Measurements from ENCODE around the gene RSU1.
"Not testable (repeated sequence)": the region's sequence is repeated elsewhere in the genome, so short reads cannot be mapped to it uniquely, and the experiment has no call there.

The RSU1 gene

DNA sequence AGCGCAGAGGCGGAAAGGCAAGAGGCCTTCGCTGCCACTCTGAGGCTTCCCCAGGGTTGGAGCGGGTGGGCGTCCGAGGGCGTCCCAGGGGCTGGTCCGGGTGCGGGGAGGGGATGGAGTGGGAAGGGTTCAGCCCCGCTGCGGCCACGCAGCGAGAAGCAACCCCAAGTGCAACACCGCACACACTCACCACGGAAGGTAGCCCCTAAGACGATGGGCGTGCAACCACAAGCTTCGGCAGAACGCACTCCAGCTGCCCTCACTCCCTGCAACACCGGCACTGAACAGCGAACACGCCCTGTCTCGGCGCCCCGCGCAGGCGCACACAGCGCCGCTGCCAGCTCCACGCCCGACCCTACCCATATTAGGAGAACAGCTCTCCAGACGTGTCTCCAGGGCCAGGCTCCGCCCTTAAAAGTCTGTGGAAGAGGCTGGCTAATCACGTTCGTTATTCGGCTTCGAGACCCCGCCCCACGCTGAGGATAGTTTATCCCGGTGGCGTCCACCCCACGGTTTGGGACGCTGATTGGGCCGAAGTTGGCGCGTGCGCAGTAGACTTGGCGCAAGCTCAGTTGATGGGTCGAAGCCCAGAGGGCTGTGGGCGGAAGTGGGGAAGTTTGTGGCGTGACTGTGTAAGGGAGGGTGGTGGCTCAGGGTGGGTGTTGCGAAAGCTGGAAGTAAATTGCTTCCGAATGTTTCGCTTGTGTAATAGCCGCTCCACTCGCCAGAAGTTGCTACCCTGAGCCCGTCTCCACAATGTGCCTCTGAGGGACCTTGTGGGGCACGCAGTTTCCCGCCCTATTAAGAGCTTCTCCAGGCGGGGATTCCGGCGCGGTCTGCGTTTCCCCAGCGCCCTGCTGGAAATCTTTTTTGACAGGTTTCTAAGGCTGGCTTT is at the start of gene RSU1:
TSS of gene RSU1 (minus strand) at position 300 of the 895 bp plus-strand sequence. CDS start 343 bp downstream, outside the sequence.
- DNase-seq, result peak; percentile 94 to 100 (median 99)

DNA sequence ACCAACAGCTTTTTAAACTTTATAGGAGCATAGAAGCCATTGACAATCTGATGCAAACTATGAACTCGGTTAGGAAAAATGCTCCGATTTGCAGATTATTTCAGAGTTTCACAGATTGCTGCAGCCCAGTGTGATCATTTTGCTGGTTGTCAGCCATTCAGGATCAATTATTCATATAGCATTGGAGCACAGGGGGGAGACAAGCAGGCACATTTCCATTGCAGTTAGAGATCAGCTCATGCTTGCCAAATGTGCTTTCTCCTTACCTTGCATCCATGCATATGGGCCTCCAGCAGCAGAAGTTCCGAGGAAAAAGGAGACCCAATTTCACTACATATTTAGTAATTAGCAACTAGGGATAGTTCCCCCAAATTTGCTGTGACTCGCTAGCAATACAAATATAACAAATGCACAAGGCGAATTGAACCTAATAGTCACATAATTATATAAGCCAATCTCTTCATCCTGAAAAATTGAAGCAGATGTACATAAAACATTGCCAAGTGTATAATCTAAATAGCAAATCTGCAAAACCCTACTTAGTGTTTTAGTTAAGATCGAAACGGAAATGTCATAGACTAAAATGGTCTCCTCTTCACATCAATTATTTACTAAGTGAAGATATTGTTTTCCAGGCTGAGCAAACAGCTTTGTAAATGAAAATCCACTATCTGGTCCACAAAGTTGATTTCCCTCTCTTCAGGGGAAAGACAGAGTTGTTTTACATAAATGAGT is 49.5 kb upstream of the RSU1 start:
- no peak for DNase-seq

DNA sequence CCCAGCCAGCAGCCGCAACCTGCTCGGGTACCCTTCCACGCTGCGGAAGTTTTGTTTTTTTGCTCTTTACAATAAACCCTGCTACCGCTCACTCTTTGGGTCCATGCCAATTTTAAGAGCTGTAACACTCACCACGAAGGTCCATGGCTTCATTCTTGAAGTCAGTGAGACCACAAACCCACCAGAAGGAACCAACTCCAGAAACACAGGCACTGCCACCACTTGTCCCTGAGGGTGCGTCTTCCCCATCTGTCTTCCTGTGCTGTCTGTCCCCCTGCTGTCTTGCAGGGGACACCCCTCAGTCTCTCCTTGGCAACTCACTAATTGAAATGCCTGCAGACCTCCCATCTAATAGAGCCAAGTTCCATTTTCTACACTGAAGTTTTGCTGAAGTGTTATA is 48.5 kb upstream of the RSU1 start:
- DNase-seq, result no peak

DNA sequence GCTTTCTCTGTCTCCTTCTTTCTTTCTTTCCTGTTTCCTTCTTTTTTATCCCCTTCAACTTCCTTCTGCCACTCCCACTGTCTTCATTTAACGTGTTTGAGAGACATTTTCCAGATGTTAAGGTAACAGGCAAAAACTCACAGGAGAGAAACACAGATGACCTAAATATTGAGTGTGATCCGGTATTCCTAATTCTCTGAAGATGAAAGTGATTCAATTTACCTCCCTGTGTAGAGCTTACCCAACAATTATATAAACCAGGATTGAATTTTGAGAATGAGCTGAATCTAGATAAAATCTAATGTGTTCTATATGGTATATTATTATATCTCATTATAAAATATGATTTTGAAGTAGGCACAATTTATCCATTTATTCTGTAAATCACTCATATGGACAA is 46.5 kb upstream of the RSU1 start:
- no peak for DNase-seq

DNA sequence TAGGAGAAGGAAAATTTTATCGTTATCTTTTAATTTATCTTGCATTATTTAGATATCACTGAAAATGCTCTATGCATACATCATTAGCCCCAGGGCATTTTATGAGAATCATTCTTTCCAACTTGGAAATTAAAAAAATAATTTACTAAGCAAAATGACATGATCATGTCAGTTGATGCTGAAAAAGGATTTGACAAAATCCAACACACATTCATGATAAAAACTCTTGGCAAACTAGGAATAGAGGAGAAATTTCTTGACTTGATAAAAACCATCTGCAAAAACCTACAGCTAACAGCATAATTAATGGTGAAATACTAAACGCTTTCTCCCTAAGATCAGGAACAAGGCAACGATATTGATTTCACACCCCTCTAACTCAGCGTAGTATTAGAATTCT is 40.2 kb upstream of the RSU1 start:
- no peak for DNase-seq

DNA sequence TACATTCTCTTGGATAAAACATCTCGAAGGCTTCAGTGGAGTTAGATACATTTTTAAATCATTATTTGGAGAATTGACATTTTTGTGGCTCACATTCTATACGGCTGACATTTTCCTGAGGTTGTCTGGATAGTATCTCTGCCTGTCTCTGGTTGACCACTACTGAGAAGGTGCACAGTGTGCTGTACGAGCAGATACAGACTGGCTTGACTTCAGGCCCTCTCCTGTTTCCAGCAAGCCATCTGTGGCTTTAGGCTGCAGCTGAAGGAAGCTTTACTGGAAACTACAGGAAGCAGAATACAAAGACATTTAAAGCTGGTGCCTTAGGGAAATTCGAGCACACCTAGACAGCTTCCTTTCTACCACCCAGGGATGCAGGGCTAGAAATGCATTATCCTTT is 39.3 kb upstream of the RSU1 start:
- no peak for DNase-seq

DNA sequence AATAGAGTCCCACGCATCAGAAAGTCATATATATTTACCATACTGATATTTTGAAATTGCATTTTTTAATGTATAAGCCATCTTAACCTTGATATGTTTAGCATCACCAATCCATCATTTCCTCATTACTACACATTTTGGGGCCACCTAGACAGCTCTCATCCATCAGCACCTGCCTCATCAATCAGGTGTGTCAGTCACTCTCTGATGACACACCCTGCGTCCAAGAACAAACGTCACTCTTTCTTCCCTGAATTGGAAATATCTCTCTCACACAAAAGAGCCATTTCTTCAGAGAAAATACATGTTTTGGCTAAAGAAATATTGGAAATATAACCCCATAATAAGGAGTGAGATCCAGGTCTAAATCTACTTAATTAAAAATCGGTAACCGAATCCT is 38.9 kb upstream of the RSU1 start:
- DNase-seq, result no peak

DNA sequence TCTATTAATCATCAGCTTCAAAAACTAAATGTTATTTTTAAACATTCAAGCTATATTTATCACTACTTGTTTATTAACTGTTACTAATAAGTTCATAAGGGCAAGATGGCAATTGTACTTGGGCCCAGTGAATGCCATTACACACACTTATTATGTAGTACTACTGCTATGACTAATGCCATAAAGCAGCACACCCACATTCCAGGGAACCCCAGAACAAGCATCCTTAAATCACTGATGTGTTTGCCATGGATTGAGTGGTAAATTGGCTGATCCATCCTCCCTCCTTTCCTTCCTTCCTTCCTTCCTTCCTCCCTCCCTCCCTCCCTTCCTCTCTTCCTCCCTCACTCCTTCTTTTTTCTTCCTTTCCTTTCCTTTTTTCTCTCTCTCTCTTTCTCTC is 37.4 kb upstream of the RSU1 start:
- DNase-seq, result no peak

DNA sequence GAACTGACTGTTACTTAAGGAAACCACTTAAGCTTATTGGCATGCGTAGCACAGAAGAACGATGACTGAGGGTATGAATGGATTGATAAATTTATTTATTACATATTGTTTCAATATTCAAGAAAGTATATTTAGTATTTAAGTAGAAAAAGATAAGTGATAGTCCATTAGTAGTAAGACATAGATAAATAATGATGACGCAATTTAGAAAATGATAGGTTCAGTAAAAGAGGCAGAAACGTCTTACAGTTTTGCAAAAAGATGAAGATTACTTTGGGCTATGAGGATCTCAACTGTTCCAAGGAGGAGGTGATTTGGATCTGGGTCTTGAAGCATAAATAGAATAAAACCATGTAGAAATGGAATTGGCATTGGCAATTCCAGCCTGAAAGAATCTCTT is 36.6 kb upstream of the RSU1 start:
- DNase-seq, result no peak

DNA sequence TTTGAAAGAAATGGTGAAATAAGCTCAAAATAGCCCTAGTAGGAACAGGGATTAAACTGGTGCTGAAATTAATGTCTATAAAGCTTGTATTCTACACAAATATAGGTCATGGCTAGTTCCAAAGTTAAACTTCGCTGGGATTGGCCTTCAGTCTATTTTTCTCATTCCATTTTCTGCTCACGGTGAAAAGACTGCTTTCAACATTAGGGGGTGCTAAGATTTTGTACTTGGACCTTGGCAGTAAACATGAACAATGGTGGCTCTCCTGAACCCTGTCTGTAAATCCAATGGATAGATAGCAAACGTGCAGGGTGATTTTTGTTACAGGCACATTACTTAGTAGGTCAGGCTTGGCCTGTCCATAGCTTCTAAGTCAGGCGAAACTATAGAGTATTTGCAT is 36.0 kb upstream of the RSU1 start:
- DNase-seq, result no peak

DNA sequence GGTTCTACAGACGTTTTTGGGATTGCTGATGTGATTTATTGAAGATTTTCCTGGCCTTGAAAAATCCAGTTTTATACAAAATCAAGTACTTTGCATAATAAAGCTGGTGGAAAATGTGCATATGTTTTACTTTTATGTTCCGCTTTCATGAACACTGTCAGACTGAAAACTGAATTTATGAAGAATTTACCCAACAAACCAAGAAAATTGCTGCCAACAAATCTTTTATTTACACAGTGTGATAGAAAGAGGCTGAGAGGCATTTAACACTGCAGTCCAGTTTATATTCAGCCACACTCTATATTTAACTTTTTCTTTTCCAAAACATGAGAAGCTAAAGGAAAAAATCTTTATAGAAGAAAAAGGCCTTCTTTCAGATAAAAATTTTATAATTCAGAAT is 35.4 kb upstream of the RSU1 start:
- DNase-seq, result no peak

DNA sequence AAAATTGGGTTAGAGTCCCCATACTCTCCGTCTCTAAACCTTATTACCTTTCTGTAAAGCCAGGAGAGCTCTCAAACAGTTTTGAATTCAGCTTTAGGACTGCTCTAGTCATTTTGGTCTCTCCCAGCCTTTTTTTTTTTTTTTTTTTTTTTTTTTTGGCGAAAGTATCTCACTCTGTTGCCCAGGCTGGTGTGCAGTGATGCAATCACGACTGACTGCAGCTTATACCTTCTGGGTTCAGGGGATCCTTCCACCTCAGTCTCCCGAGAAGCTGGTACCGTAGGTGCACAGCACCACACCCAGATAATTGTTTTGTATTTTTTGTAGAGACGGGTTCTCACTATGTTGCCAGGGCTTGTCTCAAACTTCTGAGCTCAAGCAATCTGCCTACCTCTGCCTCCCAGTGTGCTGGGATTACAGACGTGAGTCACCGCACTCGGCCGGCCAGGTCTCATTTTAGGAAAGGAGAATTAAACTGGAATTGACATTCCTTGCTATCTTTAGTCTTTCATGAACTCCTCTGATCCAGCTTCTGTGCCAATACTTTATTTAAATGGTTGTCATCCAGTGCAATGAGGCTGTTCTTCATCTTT is 31.4 kb upstream of the RSU1 start:
- DNase-seq, result no peak

DNA sequence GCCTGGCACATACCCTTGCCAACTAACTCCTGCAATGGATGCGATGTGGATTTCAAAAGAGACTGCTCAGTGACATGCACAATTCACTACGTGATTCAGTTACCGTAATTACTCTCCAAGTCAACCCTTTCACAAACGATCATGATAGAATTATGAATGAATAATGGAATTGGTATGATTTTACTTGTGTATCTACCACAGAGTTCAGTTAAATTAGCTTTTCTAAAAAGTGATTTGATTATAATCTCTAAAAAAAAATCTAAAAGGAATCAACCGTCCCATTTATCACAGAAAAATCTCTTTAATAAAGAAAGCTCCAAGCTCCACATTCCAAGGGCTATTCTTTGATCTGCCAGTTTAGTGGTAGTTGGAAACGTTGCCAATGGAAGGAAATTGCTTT is 30.4 kb upstream of the RSU1 start:
- no peak for DNase-seq

DNA sequence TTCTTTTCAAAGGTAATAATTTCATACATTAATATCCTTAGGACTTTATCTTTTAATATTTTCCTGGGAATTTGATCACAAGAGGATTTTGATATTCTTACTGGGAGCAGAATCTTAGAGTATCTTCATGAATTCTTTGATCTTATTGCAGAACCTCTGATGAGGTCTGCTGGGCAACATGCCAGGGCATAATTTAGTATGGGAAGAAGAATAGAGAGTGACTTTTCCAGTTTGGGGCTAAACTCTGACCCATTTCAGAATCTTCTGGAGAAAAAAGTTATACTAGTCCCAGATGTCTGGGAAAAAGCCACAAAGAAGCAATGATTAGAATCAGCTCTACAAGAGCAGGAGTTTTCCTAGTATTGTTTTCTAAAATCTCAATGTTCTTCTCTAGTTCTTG is 28.0 kb upstream of the RSU1 start:
- DNase-seq, result no peak

DNA sequence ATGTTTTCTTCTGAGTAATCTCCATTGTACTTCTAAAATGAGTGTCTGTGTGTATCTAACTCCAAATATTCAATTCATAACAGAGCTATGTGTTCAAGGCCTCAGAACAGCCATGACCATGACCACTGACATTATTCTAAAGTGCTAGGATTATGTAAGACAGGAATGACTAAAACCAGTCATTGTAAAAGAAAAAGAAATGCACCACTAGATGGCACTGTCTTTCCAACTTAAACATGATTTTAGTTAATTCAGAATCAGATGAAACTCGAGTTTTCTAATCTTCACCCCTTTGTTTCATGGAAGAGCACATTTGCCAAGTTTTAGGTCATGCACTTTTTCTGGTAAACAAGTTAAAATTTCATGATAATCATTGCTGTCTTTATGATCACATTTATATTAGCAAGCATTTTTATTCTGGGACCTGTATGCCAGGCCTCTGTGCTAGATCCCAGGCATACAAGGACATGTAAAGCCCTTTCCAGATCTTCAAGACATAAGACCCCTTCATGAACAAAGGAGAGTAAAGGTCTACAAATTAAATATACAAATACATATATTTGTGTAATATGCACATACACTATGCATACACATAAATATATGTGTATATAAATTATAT is 26.1 kb upstream of the RSU1 start:
- no peak for DNase-seq

DNA sequence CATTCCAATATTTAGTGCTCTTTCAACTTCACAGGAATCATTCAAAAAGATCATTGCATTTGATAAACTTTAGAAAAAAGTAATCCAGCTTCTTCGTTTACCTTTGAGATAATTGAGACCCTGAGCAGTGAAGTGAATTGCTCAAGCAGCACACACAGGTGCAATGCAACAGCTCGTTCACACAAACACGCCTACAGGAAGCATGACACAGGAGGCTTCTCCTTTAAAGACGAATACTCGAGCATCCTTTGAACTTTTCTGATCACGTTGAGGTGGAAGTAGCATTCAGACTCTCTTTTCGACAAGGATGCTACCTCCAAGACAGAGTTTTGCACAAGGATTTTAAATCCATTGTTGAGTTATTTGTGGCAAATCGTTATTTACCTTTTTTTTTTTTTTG is 18.0 kb upstream of the RSU1 start:
- no peak for DNase-seq

DNA sequence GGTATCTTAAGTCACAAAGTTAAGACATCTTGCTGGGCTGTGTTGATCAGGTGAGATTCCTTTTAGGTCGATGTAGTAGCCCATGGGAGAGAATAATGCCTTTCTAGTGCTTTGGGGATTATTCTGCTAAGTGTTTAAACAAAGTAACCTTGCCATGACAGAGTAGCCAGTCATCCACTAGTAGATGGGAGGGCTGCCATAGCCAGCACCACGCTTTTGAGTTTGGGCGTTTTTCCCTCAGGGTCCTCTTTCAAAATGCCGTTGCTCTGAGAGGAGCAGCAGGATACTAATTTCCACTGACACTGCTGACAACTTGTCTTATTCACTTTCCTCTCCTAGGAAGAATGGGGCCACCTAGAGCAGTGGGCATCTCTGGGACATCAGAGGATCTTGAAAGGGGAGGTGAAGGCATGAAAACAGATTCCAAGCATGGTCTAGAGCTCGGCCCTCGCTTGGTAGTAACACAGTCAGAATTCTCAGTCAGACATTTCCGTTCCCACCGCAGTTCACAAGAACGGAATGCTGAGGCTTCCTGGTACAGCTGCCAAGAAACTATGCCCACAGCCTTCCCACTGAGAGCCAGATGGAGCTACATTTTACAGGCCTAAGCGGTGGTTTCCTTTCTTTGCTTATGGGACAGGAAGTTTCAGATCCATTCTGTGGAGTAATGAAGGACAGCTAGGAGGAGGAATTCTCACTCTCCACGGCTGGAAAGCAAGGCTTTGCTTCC is 15.3 kb upstream of the RSU1 start:
- no peak for DNase-seq

DNA sequence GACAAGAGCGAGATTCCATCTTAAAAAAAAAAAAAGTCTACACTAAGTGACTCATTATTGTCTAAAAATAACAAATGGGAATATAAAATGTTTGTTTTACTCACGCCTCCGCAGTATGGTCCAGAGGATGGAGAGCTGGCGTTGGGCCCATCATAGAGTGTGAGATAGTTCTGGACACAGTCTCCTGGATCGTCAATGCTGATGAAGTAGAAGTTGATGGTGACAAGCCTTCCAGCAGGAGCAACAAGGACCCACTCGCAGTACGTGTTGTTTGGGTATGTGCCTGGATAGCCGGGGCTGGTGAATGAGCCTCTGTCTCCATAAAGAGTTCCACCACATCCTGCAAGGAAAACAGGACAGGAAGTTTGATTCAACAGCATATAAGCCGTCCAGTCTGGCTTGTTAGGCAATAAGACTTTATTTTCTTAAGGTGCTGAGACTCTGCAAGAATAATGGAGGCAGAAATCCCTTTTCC is 11.5 kb upstream of the RSU1 start:
- no peak for DNase-seq

DNA sequence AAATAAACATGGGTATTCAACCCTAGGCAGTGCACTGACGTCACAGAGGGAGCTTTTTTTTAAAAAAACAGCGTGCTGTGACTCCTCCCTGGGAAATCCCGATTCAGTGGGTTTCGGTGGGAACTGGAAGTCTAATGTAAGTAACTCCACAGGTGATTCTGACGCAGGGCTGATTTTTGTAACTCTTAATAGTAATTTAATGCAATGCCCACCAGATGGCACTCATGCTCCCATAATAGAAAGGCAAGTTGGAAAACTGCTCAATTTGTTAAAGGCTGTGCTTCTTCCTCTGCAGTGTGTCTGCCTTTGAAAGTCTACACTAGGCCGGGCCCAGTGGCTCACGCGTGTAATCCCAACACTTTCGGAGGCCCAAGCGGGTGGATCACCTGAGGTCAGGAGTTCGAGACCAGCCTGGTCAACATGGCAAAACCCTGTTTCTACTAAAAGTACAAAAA is 10.9 kb upstream of the RSU1 start:
- peak in 31 of 56 donors; percentile 4 to 61 (median 25) for DNase-seq

DNA sequence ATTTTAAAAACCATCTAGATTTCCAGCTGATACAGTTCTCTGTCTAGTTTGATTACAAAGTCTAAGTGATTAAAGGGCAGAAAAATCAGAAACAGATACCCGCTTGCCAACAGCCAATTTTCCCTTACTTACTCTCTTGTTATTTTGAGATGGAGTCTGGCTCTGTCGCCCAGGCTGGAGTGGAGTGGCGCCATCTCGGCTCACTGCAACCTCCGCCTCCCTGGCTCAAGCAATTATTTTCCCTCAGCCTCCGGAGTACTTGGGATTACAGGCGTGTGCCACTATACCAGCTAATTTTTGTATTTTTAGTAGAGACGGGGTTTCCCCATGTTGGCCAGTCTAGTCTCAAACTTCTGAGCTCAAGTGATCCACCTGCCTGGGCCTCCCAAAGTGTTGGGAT is 10.2 kb upstream of the RSU1 start:
- DNase-seq, result not testable (repeated sequence)
